GM12891 (cell line): ENCODE data around the gene NIPAL4.

Experiments
- POLR2A ChIP-seq: IDR thresholded peaks from 2 replicates; pipeline ENCODE4 v1.6.1; 2011; ENCODE audit warnings: low read depth, low read length, control low read depth
- POLR2AphosphoS5 ChIP-seq: IDR thresholded peaks from 2 replicates; pipeline ENCODE4 v1.6.1; 2011; ENCODE audit warnings: low read depth, low read length, control low read depth
- TAF1 ChIP-seq: IDR thresholded peaks from 2 replicates; pipeline ENCODE4 v1.6.1; 2011; ENCODE audit warnings: low read depth, low read length, control low read depth

- no peak for TF ChIP-seq POLR2AphosphoS5
- 0 out of 2 replicates have a peak, but pooled peaks have one; percentile 22 for TF ChIP-seq POLR2A
- TF ChIP-seq TAF1: no peak
These were observed 59.0 kb downstream of the NIPAL4 start for GRCh38 chr5:157518963-157519362.
